HUES64 (cell line): ENCODE results near the gene PDK2.
A peak's percentile ranks its signal among the peaks of the same experiment; 100 is the strongest.
"Not testable (repeated sequence)": the region's sequence is repeated elsewhere in the genome, so short reads cannot be mapped to it uniquely, and the experiment has no call there.

Experiments
- H3K27ac ChIP-seq: 2 replicates; pipeline ENCODE4 v1.7.0; 2013; ENCODE audit warnings: low read depth, low read length, inconsistent platforms
- H3K27me3 ChIP-seq: 2 replicates; pipeline ENCODE4 v1.6.1; 2013; ENCODE audit warnings: mild to moderate bottlenecking, low read length; ENCODE audit not compliant: insufficient read depth
- H3K36me3 ChIP-seq: 2 replicates; pipeline ENCODE4 v1.6.1; 2013; ENCODE audit warnings: mild to moderate bottlenecking, low read length; ENCODE audit not compliant: insufficient read depth
- H3K4me1 ChIP-seq: 2 replicates; pipeline ENCODE4 v1.6.1; 2013; ENCODE audit warnings: mild to moderate bottlenecking, low read length, moderate library complexity; ENCODE audit not compliant: insufficient read depth
- H3K4me3 ChIP-seq: 2 replicates; pipeline ENCODE4 v1.5.1; 2013; ENCODE audit warnings: mild to moderate bottlenecking, low read length, moderate library complexity
- H3K9ac ChIP-seq: 2 replicates; pipeline ENCODE4 v1.6.1; 2013; ENCODE audit warnings: mild to moderate bottlenecking, low read depth, low read length
- H3K9me3 ChIP-seq: 2 replicates; pipeline ENCODE4 v1.6.1; 2013; ENCODE audit warnings: low read depth, low read length; ENCODE audit not compliant: insufficient read depth
- WGBS: fragments of 150-250, 120-280 bp; methylation state at CpG from one replicate; pipeline ENCODE4 v1.1.7; 2013; ENCODE audit warnings: missing lambda C conversion rate; 5-methylcytosine and 5-hydroxymethylcytosine counted together

PDK2 gene

GRCh38 chr17:50059256-50059655 is 35.9 kb upstream of the PDK2 start:
- Histone ChIP-seq H3K4me3 (no peak overlapping the region), H3K9ac (no peak overlapping the region), H3K27ac (no peak overlapping the region)

GRCh38 chr17:50059759-50060273 is 35.3 kb upstream of the PDK2 start:
- H3K27ac ChIP-seq: no peak overlapping the region
- no peaks in the 10 kb centered on the region for H3K9me3 ChIP-seq
- peaks cover 21% of the 10 kb centered on the region for H3K27me3 ChIP-seq
- H3K9ac ChIP-seq: no peak overlapping the region
- H3K36me3 ChIP-seq: no peaks in the 10 kb centered on the region
- WGBS: 67% methylated on average over 5 of the region's 5 CpGs
- H3K4me1 ChIP-seq: peaks cover 12% of the 10 kb centered on the region; the same call in 1 of the 2 replicates
- H3K4me3 ChIP-seq: no peak overlapping the region

More at GRCh38 chr17:50059256-50059655, 35.9 kb upstream of the PDK2 start:
- Histone ChIP-seq H3K27me3 (peaks cover 21% of the 10 kb centered on the region), H3K36me3 (no peaks in the 10 kb centered on the region), H3K9me3 (no peaks in the 10 kb centered on the region), H3K4me1 (peaks cover 12% of the 10 kb centered on the region; the same call in 1 of the 2 replicates)
- 59% methylated on average over 4 of the region's 4 CpGs for WGBS

GRCh38 chr17:50060951-50061712 is 34.0 kb upstream of the PDK2 start:
- Histone ChIP-seq H3K9me3 (no peaks in the 10 kb centered on the region), H3K27me3 (peaks cover 18% of the 10 kb centered on the region), H3K9ac (no peak overlapping the region), H3K4me3 (no peak overlapping the region), H3K4me1 (peaks cover 12% of the 10 kb centered on the region; the same call in 1 of the 2 replicates), H3K27ac (no peak overlapping the region), H3K36me3 (no peaks in the 10 kb centered on the region)
- WGBS: 94% methylated on average over 9 of the region's 9 CpGs

GRCh38 chr17:50061713-50062045 is 33.5 kb upstream of the PDK2 start:
- Histone ChIP-seq H3K27me3 (peaks cover 16% of the 10 kb centered on the region), H3K4me1 (peaks cover 12% of the 10 kb centered on the region; the same call in 1 of the 2 replicates)
- not testable (repeated sequence) for H3K9me3 ChIP-seq, H3K36me3 ChIP-seq, H3K9ac ChIP-seq, H3K4me3 ChIP-seq, H3K27ac ChIP-seq
- 94% methylated on average over 10 of the region's 10 CpGs for WGBS

GRCh38 chr17:50062293-50063243 is 32.6 kb upstream of the PDK2 start:
- no peaks in the 10 kb centered on the region for H3K9me3 ChIP-seq
- H3K27ac ChIP-seq: no peak overlapping the region
- WGBS: 88% methylated on average over 10 of the region's 10 CpGs
- peaks cover 12% of the 10 kb centered on the region; the same call in 1 of the 2 replicates for H3K4me1 ChIP-seq
- no peaks in the 10 kb centered on the region; the same call in 1 of the 2 replicates for H3K36me3 ChIP-seq
- peaks cover 7% of the 10 kb centered on the region for H3K27me3 ChIP-seq
- no peak overlapping the region for H3K9ac ChIP-seq
- no peak overlapping the region for H3K4me3 ChIP-seq

GRCh38 chr17:50063561-50064252 is 31.4 kb upstream of the PDK2 start:
- H3K36me3 ChIP-seq: no peaks in the 10 kb centered on the region; the same call in 1 of the 2 replicates
- H3K27ac ChIP-seq: no peak overlapping the region
- H3K4me3 ChIP-seq: no peak overlapping the region
- no peak overlapping the region for H3K9ac ChIP-seq
- WGBS: 97% methylated on average over 8 of the region's 8 CpGs
- H3K27me3 ChIP-seq: no peaks in the 10 kb centered on the region
- peaks cover 8% of the 10 kb centered on the region; the same call in 1 of the 2 replicates for H3K4me1 ChIP-seq
- no peaks in the 10 kb centered on the region for H3K9me3 ChIP-seq

- no peaks in the 10 kb centered on the region for H3K9me3 ChIP-seq
- peaks cover 3% of the 10 kb centered on the region; the same call in 1 of the 2 replicates for H3K36me3 ChIP-seq
- WGBS: 73% methylated on average over 17 of the region's 20 CpGs
- 0 out of 2 replicates have a peak overlapping the region, but pooled peaks have one; percentile 4 for H3K27ac ChIP-seq
- peaks cover 3% of the 10 kb centered on the region; the same call in 1 of the 2 replicates for H3K4me1 ChIP-seq
- no peaks in the 10 kb centered on the region for H3K27me3 ChIP-seq
- H3K9ac ChIP-seq: no peak overlapping the region
- H3K4me3 ChIP-seq: no peak overlapping the region
These were observed 30.7 kb upstream of the PDK2 start for GRCh38 chr17:50064253-50065001.

- H3K9ac ChIP-seq: no peak overlapping the region
- 91% methylated on average over 2 of the region's 3 CpGs for whole genome bisulfite sequencing
- H3K27ac ChIP-seq: no peak overlapping the region
- no peak overlapping the region for H3K4me3 ChIP-seq
- peaks cover 7% of the 10 kb centered on the region; the same call in 1 of the 2 replicates for H3K36me3 ChIP-seq
- H3K9me3 ChIP-seq: no peaks in the 10 kb centered on the region
- H3K4me1 ChIP-seq: no peaks in the 10 kb centered on the region; the same call in 1 of the 2 replicates
- no peaks in the 10 kb centered on the region for H3K27me3 ChIP-seq
These were observed 30.1 kb upstream of the PDK2 start for GRCh38 chr17:50065056-50065455.

GRCh38 chr17:50066995-50067394 is 28.2 kb upstream of the PDK2 start:
- H3K27ac ChIP-seq: no peak overlapping the region
- H3K36me3 ChIP-seq: peaks cover 17% of the 10 kb centered on the region; the same call in 1 of the 2 replicates
- H3K4me1 ChIP-seq: no peaks in the 10 kb centered on the region; the same call in 1 of the 2 replicates
- H3K9ac ChIP-seq: no peak overlapping the region
- H3K27me3 ChIP-seq: no peaks in the 10 kb centered on the region
- H3K4me3 ChIP-seq: no peak overlapping the region
- WGBS: 98% methylated on average over 2 of the region's 2 CpGs
- H3K9me3 ChIP-seq: no peaks in the 10 kb centered on the region

- peaks cover 18% of the 10 kb centered on the region; the same call in 1 of the 2 replicates for H3K36me3 ChIP-seq
- H3K9me3 ChIP-seq: no peaks in the 10 kb centered on the region
- no peaks in the 10 kb centered on the region; the same call in 1 of the 2 replicates for H3K4me1 ChIP-seq
- no peak overlapping the region for H3K9ac ChIP-seq
- WGBS: 94% methylated on average over 13 of the region's 13 CpGs
- H3K4me3 ChIP-seq: no peak overlapping the region
- no peak overlapping the region for H3K27ac ChIP-seq
- H3K27me3 ChIP-seq: no peaks in the 10 kb centered on the region
These were observed 27.2 kb upstream of the PDK2 start for GRCh38 chr17:50067996-50068395.
